Psoas muscle (tissue), 8 donors: Measurements from ENCODE around the gene PFAS. TPM values are rescaled to one million over a fixed set of nuclear protein-coding genes. Genes with fewer than 3 reads are reported as not detected.

Source experiments
- ATAC-seq, 4 donors: fragments of 200-7000 bp; cut with Tn5 transposase; one replicate each; pipeline ENCODE4 v1.9.1; 2020; ENCODE audit warnings: moderate library complexity in 3 of 4, mild to moderate bottlenecking in 2 of 4
- DNase-seq, 2 donors: peaks; one replicate each; pipeline ENCODE4 v3.0.0-alpha.2; 2020
- H3K27ac ChIP-seq: fragments of 200-600 bp; one replicate; pipeline ENCODE4 v1.8.0; 2022
- H3K27me3 ChIP-seq, 3 donors: fragments of 200-600 bp in 1 of 3; one replicate each; pipeline versions ENCODE4 v1.6.1 to v1.8.0; 2013 to 2022; ENCODE audit warnings: low read length in 2 of 3, mild to moderate bottlenecking in 2 of 3, moderate library complexity in 1 of 3; ENCODE audit not compliant: insufficient read depth in 3 of 3
- H3K36me3 ChIP-seq, 2 donors: fragments of 200-600 bp in 1 of 2; one replicate each; pipeline versions ENCODE4 v1.6.1 to v1.8.0; 2013 to 2022; ENCODE audit warnings: low read depth in 1 of 2, mild to moderate bottlenecking in 1 of 2, moderate library complexity in 1 of 2; ENCODE audit not compliant: insufficient read depth in 1 of 2
- H3K4me1 ChIP-seq: fragments of 200-600 bp; one replicate; pipeline ENCODE4 v1.8.0; 2022
- H3K4me3 ChIP-seq: fragments of 200-600 bp; one replicate; pipeline ENCODE4 v1.8.0; 2022; ENCODE audit warnings: mild to moderate bottlenecking
- H3K9me3 ChIP-seq: fragments of 200-600 bp; one replicate; pipeline ENCODE4 v1.8.0; 2022
- CTCF ChIP-seq: fragments of 200-600 bp; IDR thresholded peaks from one replicate; pipeline ENCODE4 v1.8.0; 2022; ENCODE audit warnings: antibody characterized with exemption
- WGBS, 3 donors: extraction: QIAGEN DNeasy Blood & Tissue Kit; methylation state at CpG; one replicate each; pipeline versions ENCODE4 v1.1.6 to v1.1.7; 2013; 5-methylcytosine and 5-hydroxymethylcytosine counted together
- intact Hi-C, 2 donors: fragments of 100-400 bp; cut with DNase I; formaldehyde crosslinking; loops; one replicate each; pipeline versions ENCODE4 v1.11.0 to v1.14.2; 2022
- polyA plus RNA-seq, 3 donors: library from polyadenylated mRNA; stranded (reverse); fragments of 200-250 nt; gene quantifications; one replicate each; pipeline ENCODE4 v1.2.3, GENCODE V29; 2013
- total RNA-seq, 4 donors: library from RNA; stranded (reverse); fragmentation: NEBNext Ultra II Directional in 2 of 4; extraction: Animal tissue kit (Norgen Biotek cat#: 25700) in 2 of 4; gene quantifications; one replicate each; pipeline versions ENCODE4 v1.2.1 to v1.2.4, GENCODE V29; 2021 to 2023
- donor health status: healthy with polysubstance abuse.
- donor health status: DM: no; HTN: no; CAD: no; lungs with moderate emphysema.
- donor health status: Bipolar disorder and iron deficiency.
- donor health status: healthy.
- donor health status: DM: yes; HTN: yes; CAD: no.
- donor health status: DM: no; HTN: no; CAD: no.
- donor health status: DM: no; HTN: no; CAD: no.
- donor health status: DM: yes; HTN: yes; CAD: no.

Gene PFAS
- total and polyA plus RNA-seq, 7 donors = 4.9 to 15.6 (median 10.7) TPM

DNA sequence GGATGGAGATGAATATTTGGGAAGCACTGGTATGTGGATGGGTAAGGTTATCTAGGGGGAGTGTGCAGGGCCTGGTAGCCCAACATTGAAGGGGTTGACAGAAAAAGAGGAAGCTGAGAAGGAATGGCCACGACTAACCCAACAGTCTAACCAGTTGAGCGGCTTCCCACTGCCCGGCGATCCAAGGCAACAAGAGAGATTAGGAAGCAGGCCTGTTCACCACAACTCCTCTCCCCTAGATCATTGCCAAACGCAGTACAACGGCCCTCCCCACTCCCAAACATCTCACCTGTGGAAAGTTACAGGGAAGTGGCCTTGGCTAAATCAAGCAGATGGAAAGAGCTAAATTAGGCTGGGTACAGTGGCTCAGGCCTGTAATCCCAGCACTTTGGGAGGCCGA, 28.2 kb downstream of the PFAS start:
- intact Hi-C loops = no loop called here

DNA sequence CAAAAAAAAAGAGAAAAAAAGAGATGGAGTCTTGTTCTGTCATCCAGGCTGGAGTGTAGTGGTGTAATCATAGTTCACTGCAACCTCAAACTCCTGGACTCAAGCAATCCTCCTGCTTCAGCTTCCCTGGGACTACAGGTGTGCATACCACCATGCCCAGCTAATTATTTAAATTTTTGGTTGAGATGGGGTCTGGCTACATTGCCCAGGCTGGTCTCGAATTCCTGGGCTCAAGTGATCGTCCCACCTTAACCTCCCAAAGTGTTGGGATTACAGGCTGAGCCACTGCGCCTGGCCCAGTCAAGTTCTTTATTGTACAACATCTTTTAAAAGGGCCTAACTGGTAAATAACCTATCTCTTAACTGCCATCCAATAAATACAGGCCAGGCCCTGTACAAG, 33.3 kb downstream of the PFAS start:
- no peak for DNase-seq
- Histone ChIP-seq H3K27me3 (no peaks in the 10 kb centered on the region), H3K9me3 (no peaks in the 10 kb centered on the region), H3K4me3 (no peak overlapping the region), H3K27ac (no peak overlapping the region), H3K4me1 (peaks cover 10% of the 10 kb centered on the region), H3K36me3 (no peaks in the 10 kb centered on the region)
- intact Hi-C loops = no loop called here
- no peak for TF ChIP-seq CTCF
- WGBS, 3 donors = 61 to 83% (median 78%) methylated on average over 3 of the region's 3 CpGs
- ATAC-seq = no peak

More for the DNA sequence above, 28.2 kb downstream of the PFAS start:
- Histone ChIP-seq H3K4me1 (no peaks in the 10 kb centered on the region), H3K27me3 (no peaks in the 10 kb centered on the region), H3K9me3 (no peaks in the 10 kb centered on the region), H3K36me3 (no peaks in the 10 kb centered on the region), H3K4me3 (no peak overlapping the region), H3K27ac (no peak overlapping the region)
- WGBS, 3 donors = 86 to 92% (median 90%) methylated on average over 7 of the region's 7 CpGs
- ATAC-seq (no peak), DNase-seq (no peak)
- no peak for TF ChIP-seq CTCF

GRCh38 chr17:8283356-8283755, 34.3 kb downstream of the PFAS start:
- intact Hi-C loops = no loop called here
- Histone ChIP-seq H3K27ac (no peak overlapping the region), H3K9me3 (no peaks in the 10 kb centered on the region), H3K4me3 (no peak overlapping the region), H3K36me3 (no peaks in the 10 kb centered on the region), H3K27me3 (no peaks in the 10 kb centered on the region), H3K4me1 (peaks cover 15% of the 10 kb centered on the region)
- no peak for ATAC-seq
- no peak for TF ChIP-seq CTCF
- DNase-seq = no peak
- WGBS, 3 donors = 56 to 59% (median 59%) methylated on average over 4 of the region's 4 CpGs

DNA sequence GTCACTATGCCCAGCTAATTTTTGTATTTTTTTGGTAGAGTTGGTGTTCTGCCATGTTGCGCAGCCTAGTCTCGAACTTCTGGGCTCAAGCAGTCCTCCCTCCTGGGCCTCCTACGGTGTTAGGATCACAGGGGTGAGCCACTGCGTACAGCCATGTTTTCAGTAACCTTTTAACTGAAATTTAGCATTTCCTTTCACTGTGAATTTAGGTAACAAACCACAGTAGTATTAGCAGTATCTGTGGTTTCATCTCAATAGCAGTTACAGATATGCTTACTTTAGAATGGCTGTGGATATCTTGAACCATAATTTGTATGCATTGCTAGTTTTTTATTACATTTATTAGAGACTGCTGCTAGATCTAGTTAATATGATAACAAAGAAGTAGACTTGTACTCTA, 35.0 kb downstream of the PFAS start:
- no peak for ATAC-seq
- TF ChIP-seq CTCF = no peak
- intact Hi-C loops = no loop called here

More for the DNA sequence above, 35.0 kb downstream of the PFAS start:
- Histone ChIP-seq H3K36me3 (no peaks in the 10 kb centered on the region), H3K27ac (no peak overlapping the region), H3K4me1 (peaks cover 15% of the 10 kb centered on the region), H3K4me3 (no peak overlapping the region), H3K27me3 (no peaks in the 10 kb centered on the region), H3K9me3 (no peaks in the 10 kb centered on the region)
- 91 to 94% (median 91%) methylated on average over 4 of the region's 4 CpGs for WGBS, 3 donors
- DNase-seq = no peak
